ENCODE measurements around the gene CTNNA3. TPM values are rescaled to one million over a fixed set of nuclear protein-coding genes. Genes with fewer than 3 reads are reported as not detected.

CTNNA3 gene
- total RNA-seq, 4 donors from 2014 or later, result 1.2 to 7.1 (median 1.3) TPM

- DNase-seq (ENCODE audit: low spot score), result no peak
- no peak for ATAC-seq (ENCODE audit: low FRiP score)
- no peak for TF ChIP-seq CTCF (IDR thresholded peaks at IDR 0.05)
Observed at GRCh38 chr10:66951896-66952295, 744.1 kb downstream of the CTNNA3 start.

- no peak for TF ChIP-seq CTCF (IDR thresholded peaks at IDR 0.05)
- no peak for ATAC-seq (ENCODE audit: low FRiP score)
- no peak for DNase-seq (ENCODE audit: low spot score)
Observed at GRCh38 chr10:66943590-66943989, 752.4 kb downstream of the CTNNA3 start.

- TF ChIP-seq CTCF (IDR thresholded peaks at IDR 0.05), result no peak
- no peak for DNase-seq (ENCODE audit: low spot score)
- no peak for ATAC-seq (ENCODE audit: low FRiP score)
Observed at GRCh38 chr10:66942407-66942806, 753.6 kb downstream of the CTNNA3 start.

- DNase-seq (ENCODE audit: low spot score) (no peak), ATAC-seq (ENCODE audit: low FRiP score) (no peak)
- no peak for TF ChIP-seq CTCF (IDR thresholded peaks at IDR 0.05)
Observed at GRCh38 chr10:66941491-66941890, 754.5 kb downstream of the CTNNA3 start.

- TF ChIP-seq CTCF (IDR thresholded peaks at IDR 0.05), result no peak
- DNase-seq (ENCODE audit: low spot score), result no peak
- ATAC-seq (ENCODE audit: low FRiP score), result no peak
Observed at GRCh38 chr10:66940965-66941364, 755.0 kb downstream of the CTNNA3 start.

GRCh38 chr10:66934711-66935110 is 761.3 kb downstream of the CTNNA3 start:
- DNase-seq (ENCODE audit: low spot score), result no peak

More at GRCh38 chr10:66934711-66935110, 761.3 kb downstream of the CTNNA3 start:
- ATAC-seq (ENCODE audit: low FRiP score), result no peak
- no peak for TF ChIP-seq CTCF (IDR thresholded peaks at IDR 0.05)

Measured in omental fat pad (tissue), 4 donors.